NCI-H82 (cell line): ENCODE measurements around the gene LOXL1.
A peak's percentile ranks its signal among the peaks of the same experiment; 100 is the strongest.
"Not testable (repeated sequence)": the region's sequence is repeated elsewhere in the genome, so short reads cannot be mapped to it uniquely, and the experiment has no call there.

ENCODE experiments used
- DNase-seq: peaks from one replicate; lab custom pipeline; 2025; lab: John Stamatoyannopoulos, UW

The LOXL1 gene

GRCh38 chr15:73952913-73953750 is 26.9 kb downstream of the LOXL1 start:
- peak; percentile 54 for DNase-seq

- DNase-seq, result no peak
Measured at GRCh38 chr15:73954188-73955145, 28.2 kb downstream of the LOXL1 start.

- DNase-seq, result no peak
Measured at GRCh38 chr15:73955326-73955725, 29.1 kb downstream of the LOXL1 start.

DNA sequence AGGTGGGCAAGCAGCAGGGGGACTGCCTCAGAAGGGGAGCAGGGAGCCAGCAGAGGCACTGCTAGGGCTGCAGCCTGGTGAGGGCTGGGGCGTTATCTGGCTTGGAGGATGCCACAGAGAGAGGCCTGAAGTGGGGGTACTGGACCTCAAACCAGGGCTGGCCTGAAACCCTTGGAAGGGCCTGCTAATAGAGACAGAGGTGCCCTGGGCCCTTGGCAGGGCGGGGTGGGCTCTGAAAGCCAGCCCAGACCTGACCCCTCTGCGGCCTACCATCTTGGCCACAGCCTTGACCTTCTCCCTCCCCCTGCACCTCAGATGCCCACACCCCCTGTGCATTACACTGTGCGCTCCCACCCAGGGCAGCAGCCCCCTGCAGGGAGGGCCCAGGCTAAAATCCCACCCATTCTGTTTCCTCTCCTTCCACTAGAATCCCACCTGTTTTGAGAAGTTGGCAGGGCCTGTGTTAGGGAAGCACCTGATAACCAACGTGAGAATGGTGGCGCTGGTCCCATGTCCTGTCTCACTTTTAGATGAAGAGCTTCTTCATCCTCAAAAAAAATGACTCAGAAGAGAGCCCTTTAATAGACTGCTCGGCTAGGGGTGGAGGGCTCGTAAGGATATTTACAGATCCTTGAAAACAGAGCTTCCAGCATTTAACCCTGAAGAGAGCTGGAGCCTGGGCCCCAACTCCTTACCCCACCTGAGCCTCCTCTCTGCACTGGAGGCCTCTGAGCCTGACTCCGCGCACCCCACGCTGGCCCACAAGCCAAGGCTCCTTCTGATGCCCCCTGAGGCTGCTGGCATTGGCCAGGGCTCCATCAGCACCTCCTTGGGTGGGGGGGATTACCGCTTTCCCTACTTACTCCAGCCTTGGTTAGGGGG is 29.8 kb downstream of the LOXL1 start:
- no peak for DNase-seq

DNA sequence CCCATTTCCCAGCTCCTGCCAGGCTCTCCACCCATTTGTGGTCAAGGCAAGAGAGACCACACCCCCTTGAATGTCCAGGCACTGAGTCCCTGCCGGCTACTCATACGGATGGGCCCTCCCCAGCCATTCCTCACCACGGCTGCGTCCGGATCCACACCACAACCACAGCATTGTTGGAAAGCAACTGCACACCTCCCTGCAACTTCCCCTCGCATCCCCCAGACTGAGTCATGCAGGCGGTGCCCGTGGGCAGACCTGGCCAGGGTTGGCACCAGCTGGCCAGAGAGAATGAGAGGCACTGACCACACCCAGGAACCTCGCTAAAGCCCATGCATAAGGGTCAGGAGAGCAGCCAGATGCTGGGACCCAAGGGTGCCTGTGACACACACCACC is 30.5 kb downstream of the LOXL1 start:
- no peak for DNase-seq

DNA sequence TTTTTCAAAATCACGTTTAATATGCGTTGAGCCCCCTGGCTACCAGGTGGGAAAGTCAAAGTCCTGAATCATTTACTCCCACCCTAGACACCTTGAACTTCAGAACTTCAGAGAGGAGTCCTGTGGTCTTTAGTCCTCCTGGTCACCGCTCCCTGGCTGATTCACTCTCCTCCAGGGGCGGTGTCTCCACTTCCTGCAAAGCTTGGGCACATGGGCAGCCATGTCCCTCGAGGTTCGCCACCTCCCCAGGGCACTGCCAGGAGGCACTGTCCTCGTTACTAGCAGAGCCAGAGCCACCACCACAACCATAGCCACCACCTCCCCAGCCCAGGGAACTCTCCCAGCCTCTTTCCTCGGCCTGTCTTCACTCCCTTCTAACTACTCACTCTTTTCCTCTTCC is 31.0 kb downstream of the LOXL1 start:
- no peak for DNase-seq

- DNase-seq, result no peak
Measured at GRCh38 chr15:73957785-73958184, 31.5 kb downstream of the LOXL1 start.

GRCh38 chr15:73959012-73959581 is 32.8 kb downstream of the LOXL1 start:
- peak; percentile 60 for DNase-seq

GRCh38 chr15:73959801-73960200 is 33.5 kb downstream of the LOXL1 start:
- DNase-seq, result no peak

GRCh38 chr15:73960472-73961070 is 34.3 kb downstream of the LOXL1 start:
- DNase-seq, result not testable (repeated sequence)

GRCh38 chr15:73962433-73962832 is 36.2 kb downstream of the LOXL1 start:
- DNase-seq, result no peak

DNA sequence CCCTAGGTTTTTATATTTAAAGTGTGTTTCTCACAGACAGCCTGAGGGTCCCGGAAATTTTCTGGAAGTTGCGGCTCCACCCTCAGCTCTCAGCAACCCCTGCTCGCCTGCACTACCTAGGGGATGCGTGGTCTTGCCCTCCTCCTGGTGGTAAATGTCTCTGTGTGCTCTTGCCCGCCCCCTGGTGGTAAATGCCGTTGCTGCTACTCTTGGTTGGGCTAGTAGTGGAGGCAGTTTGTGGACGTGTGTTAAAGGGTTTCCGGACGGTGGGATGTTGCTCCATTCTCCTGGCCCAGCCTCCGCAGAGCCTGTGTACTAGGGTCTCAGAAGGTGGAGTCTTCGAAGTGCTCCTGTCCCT is 38.5 kb downstream of the LOXL1 start:
- DNase-seq, result peak; percentile 93

GRCh38 chr15:73965094-73965757 is 39.0 kb downstream of the LOXL1 start:
- peak; percentile 52 for DNase-seq

GRCh38 chr15:73965758-73966113 is 39.5 kb downstream of the LOXL1 start:
- DNase-seq, result no peak

- DNase-seq, result no peak
Measured at GRCh38 chr15:73968461-73968860, 42.2 kb downstream of the LOXL1 start.

- DNase-seq, result no peak
Measured at GRCh38 chr15:73969151-73969759, 43.0 kb downstream of the LOXL1 start.

DNA sequence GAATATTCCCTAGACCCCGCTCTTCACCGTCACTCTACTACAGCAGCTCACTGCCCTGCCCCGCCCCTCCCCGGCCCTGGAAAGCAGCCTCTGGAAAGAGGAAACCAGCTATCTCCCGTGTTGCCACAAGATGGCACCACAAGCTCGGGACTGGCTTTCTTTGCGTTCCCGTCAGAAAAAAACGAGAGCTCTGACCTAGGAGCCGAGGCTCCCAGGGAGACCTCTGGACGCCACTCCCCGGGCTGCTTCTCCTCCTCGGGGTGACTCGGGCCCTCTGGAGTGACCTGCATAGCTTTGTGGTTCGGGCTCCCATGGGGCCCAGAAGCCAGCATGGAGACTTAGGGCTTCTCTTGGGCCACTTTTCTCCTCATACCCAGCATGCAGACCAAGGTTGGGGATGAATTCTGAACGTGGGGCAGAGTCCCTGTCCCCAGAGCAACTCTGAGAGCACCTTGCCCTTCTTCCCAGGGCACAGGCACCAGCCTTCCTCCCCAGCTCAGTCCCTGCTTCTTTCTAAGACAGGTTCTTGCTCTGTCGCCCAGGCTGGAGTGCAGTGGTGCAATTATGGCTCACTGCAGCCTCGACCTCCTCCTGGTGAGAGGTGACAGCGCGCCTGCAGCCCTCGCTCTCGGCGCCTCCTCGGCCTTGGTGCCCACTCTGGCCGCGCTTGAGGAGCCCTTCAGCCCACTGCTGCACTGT is 46.9 kb downstream of the LOXL1 start:
- DNase-seq, result peak; percentile 94

- DNase-seq, result not testable (repeated sequence)
Measured at GRCh38 chr15:73973683-73974200, 47.5 kb downstream of the LOXL1 start.

- not testable (repeated sequence) for DNase-seq
Measured at GRCh38 chr15:73975440-73976125, 49.3 kb downstream of the LOXL1 start.
